SK-N-SH (cell line): Measurements from ENCODE around the gene OSBPL6.

Experiments
- CTCF ChIP-seq: fragments of 200-600 bp; sonication (generic); IDR thresholded peaks from 2 replicates; pipeline ENCODE4 v1.6.1; 2017; ENCODE audit warnings: antibody characterized with exemption, mild to moderate bottlenecking, moderate library complexity
- EP300 ChIP-seq, 2 experiments: IDR thresholded peaks; 2 replicates each; pipeline versions ENCODE4 v1.4.0 to v1.6.1; 2012; ENCODE audit warnings: borderline replicate concordance in 1 of 2, low read depth in 1 of 2, low read length in 1 of 2
- FOXM1 ChIP-seq: IDR thresholded peaks from 2 replicates; pipeline ENCODE4 v1.4.0; 2012; ENCODE audit warnings: low read depth, mild to moderate bottlenecking
- POLR2AphosphoS5 ChIP-seq: IDR thresholded peaks from 2 replicates; pipeline ENCODE4 v1.6.1; 2012; ENCODE audit warnings: low read depth, low read length
- RAD21 ChIP-seq: IDR thresholded peaks from 2 replicates; pipeline ENCODE4 v1.6.1; 2012; ENCODE audit warnings: mild to moderate bottlenecking, low read length
- SIN3A ChIP-seq: IDR thresholded peaks from 2 replicates; pipeline ENCODE4 v1.6.1; 2012; ENCODE audit warnings: low read depth, mild to moderate bottlenecking, low read length, moderate library complexity, borderline replicate concordance
- TEAD4 ChIP-seq: IDR thresholded peaks from 2 replicates; pipeline ENCODE4 v1.4.0; 2012; ENCODE audit warnings: mild to moderate bottlenecking, borderline replicate concordance; ENCODE audit not compliant: insufficient read depth
- YY1 ChIP-seq: IDR thresholded peaks from 2 replicates; pipeline ENCODE4 v1.4.0; 2012; ENCODE audit warnings: low read depth, mild to moderate bottlenecking

- TF ChIP-seq CTCF (no peak), SIN3A (no peak), TEAD4 (no peak), POLR2AphosphoS5 (no peak), EP300 (IDR thresholded peaks at IDR 0.05; ENCODE audit: borderline replicate concordance in 1 of 2, low read depth in 1 of 2, low read length in 1 of 2) (no peak), RAD21 (no peak), YY1 (no peak), FOXM1 (no peak)
Observed at GRCh38 chr2:178401994-178402437, 207.7 kb downstream of the OSBPL6 start.
